MM.1S (cell line): ENCODE measurements around the gene PHLDB2.

Experiments used
- EZH2 ChIP-seq: fragments of 300-600 bp; sonication (generic); optimal IDR thresholded peaks from 2 replicates; pipeline ENCODE3; 2017; ENCODE audit warnings: low read depth, mild to moderate bottlenecking, antibody characterized with exemption, low read length, mixed read lengths
- EZH2phosphoT487 ChIP-seq: fragments of 300-600 bp; sonication (generic); IDR thresholded peaks from 2 replicates; pipeline ENCODE4 v1.6.1; 2018; ENCODE audit warnings: antibody characterized with exemption, low read length
- TF ChIP-seq, protein P1 (sequence below): fragments of 300-600 bp; sonication (generic); IDR thresholded peaks from 2 replicates; pipeline ENCODE4 v1.5.1; 2016; ENCODE audit warnings: antibody characterized with exemption, low read length, mixed read lengths

DNA sequence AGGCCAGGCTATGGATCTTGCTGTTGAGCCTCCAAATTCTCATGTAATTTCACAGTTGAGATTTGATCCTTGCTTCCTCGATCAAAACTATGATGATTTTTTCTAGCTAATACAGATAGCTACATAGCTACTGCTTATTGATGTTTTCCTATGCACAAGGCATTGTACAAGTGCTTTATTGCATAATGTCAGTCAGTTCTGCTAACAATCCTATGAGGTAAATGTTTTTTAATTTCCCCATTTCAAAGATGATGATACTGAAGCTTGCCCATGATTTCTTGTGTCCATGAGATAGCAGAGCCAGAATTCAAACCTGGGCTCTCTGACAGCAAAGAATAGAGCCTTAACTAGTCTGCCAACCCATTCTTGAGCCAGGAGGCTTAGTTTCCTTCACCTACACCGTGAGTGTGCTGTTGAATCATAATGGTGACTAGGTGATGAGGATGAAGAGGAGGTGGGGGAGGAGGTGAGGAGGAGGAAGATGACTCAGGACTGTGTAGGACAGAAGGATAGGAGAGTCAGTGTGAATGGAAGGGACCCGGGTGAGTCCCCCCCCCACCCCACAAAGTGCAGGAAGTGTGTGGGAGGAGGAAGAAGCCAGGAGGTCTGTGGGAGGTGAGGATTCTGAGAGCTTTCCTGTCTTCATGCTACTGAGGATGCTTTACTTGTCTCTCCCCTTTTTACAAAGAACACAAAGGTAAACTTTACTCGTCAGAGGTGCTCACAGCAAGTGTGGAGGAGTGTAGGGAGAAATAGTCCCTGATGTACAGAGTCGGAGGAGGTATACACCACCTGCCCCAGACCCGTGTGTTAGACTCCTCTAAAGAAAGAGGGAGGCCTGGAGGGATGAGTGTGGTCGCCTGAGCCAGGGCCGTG lies 143.3 kb downstream of the PHLDB2 start:
- TF ChIP-seq, protein P1, sequence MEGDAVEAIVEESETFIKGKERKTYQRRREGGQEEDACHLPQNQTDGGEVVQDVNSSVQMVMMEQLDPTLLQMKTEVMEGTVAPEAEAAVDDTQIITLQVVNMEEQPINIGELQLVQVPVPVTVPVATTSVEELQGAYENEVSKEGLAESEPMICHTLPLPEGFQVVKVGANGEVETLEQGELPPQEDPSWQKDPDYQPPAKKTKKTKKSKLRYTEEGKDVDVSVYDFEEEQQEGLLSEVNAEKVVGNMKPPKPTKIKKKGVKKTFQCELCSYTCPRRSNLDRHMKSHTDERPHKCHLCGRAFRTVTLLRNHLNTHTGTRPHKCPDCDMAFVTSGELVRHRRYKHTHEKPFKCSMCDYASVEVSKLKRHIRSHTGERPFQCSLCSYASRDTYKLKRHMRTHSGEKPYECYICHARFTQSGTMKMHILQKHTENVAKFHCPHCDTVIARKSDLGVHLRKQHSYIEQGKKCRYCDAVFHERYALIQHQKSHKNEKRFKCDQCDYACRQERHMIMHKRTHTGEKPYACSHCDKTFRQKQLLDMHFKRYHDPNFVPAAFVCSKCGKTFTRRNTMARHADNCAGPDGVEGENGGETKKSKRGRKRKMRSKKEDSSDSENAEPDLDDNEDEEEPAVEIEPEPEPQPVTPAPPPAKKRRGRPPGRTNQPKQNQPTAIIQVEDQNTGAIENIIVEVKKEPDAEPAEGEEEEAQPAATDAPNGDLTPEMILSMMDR = no peak
- TF ChIP-seq EZH2 (no peak), EZH2phosphoT487 (no peak)
